T1000 (cell line): ENCODE data around the gene CPT1A.
A peak's percentile ranks its signal among the peaks of the same experiment; 100 is the strongest.
"Not testable (repeated sequence)": the region's sequence is repeated elsewhere in the genome, so short reads cannot be mapped to it uniquely, and the experiment has no call there.

ENCODE experiments used
- DNase-seq: peaks from one replicate; lab custom pipeline; 2025; ENCODE audit warnings: mixed read lengths; lab: John Stamatoyannopoulos, UW

CPT1A gene

GRCh38 chr11:68841718-68842426 lies at the start of gene CPT1A:
CPT1A (minus strand) TSS chr11:68841916; CDS start chr11:68815474, 26,442 bp downstream.
- DNase-seq, result peak; percentile 18

GRCh38 chr11:68890490-68891231 lies 48.9 kb upstream of the CPT1A start:
- peak; percentile 89 for DNase-seq

- DNase-seq, result peak; percentile 59
These were observed 48.3 kb upstream of the CPT1A start for GRCh38 chr11:68889948-68890446.

- not testable (repeated sequence) for DNase-seq
These were observed 43.1 kb upstream of the CPT1A start for GRCh38 chr11:68884827-68885226.

- no peak for DNase-seq
These were observed 40.7 kb upstream of the CPT1A start for GRCh38 chr11:68882391-68882790.

- DNase-seq, result no peak
These were observed 39.6 kb upstream of the CPT1A start for GRCh38 chr11:68881320-68881719.

- DNase-seq, result no peak
These were observed 39.1 kb upstream of the CPT1A start for GRCh38 chr11:68880851-68881250.

GRCh38 chr11:68878022-68878421 lies 36.3 kb upstream of the CPT1A start:
- DNase-seq, result no peak

GRCh38 chr11:68872216-68873003 lies 30.7 kb upstream of the CPT1A start:
- no peak for DNase-seq

GRCh38 chr11:68870470-68870869 lies 28.8 kb upstream of the CPT1A start:
- no peak for DNase-seq

GRCh38 chr11:68868221-68868835 lies 26.6 kb upstream of the CPT1A start:
- DNase-seq, result no peak

- DNase-seq, result no peak
These were observed 25.4 kb upstream of the CPT1A start for GRCh38 chr11:68867066-68867465.

GRCh38 chr11:68865241-68865640 lies 23.5 kb upstream of the CPT1A start:
- DNase-seq, result no peak

GRCh38 chr11:68863553-68864265 lies 22.0 kb upstream of the CPT1A start:
- no peak for DNase-seq

- DNase-seq, result no peak
These were observed 20.7 kb upstream of the CPT1A start for GRCh38 chr11:68862421-68862820.

- DNase-seq, result no peak
These were observed 17.4 kb upstream of the CPT1A start for GRCh38 chr11:68859123-68859522.

GRCh38 chr11:68857037-68857586 lies 15.4 kb upstream of the CPT1A start:
- DNase-seq, result no peak

- not testable (repeated sequence) for DNase-seq
These were observed 14.8 kb upstream of the CPT1A start for GRCh38 chr11:68856425-68857030.

- DNase-seq, result no peak
These were observed 13.7 kb upstream of the CPT1A start for GRCh38 chr11:68855205-68855981.
